ENCODE results near the gene C9orf85. TPM values are rescaled to one million over a fixed set of nuclear protein-coding genes. Genes with fewer than 3 reads are reported as not detected.
"Not testable (repeated sequence)": the region's sequence is repeated elsewhere in the genome, so short reads cannot be mapped to it uniquely, and the experiment has no call there.

The C9orf85 gene
- polyA plus RNA-seq, 10 donors, result 17.4 to 26.4 (median 20.6) TPM

- DNase-seq, result no peak
Measured at GRCh38 chr9:71990466-71990865, 79.0 kb downstream of the C9orf85 start.

DNA sequence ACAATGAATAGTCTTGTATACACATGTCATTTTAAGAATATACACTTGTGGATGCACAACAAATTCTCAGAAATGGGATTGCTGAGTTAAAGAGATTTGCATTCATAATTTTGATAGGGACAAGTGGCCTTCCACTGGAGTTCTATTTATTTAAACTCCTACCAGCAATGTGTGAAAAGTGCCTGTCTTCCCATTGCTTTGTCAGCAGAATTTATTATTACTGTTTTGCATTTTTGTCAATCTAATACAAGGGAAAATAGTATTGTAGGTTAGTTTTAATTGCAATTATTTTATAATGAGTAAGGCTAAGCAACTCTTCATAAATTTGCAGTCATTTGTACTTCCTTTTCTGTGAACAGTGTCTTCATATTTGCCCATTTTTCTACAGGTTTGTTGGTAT is 94.0 kb downstream of the C9orf85 start:
- no peak for DNase-seq

GRCh38 chr9:72006501-72006900 is 95.1 kb downstream of the C9orf85 start:
- no peak for DNase-seq

DNA sequence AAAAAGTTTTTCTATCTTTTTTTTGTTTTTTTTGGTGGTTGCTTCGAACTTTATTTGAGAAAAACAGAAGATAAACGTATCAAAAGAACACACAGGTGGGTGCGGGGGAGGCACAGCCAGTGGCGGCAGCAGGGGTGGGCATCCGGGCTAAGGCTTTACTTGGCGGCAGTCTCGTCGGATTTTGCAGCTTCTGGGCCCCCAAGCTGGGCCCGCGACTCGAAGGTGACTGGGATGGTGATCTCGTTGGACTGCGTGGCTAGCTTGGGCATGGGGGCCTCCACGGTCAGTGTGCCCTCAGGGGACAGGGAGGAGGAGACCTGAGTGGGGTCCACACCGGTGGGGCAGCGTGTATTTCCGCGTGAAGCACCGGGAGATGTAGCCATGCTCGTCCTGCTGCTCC is 96.3 kb downstream of the C9orf85 start:
- not testable (repeated sequence) for DNase-seq

GRCh38 chr9:72012646-72013045 is 101.2 kb downstream of the C9orf85 start:
- DNase-seq, result no peak

- no peak for DNase-seq
Measured at GRCh38 chr9:72013292-72013760, 101.9 kb downstream of the C9orf85 start.

GRCh38 chr9:72022841-72023240 is 111.4 kb downstream of the C9orf85 start:
- peak in 1 of 3 donors; percentile 54 for DNase-seq

Other genes with a start within 250 kb of the C9orf85 start
- 10 to 100 TPM; 23.2 to 41.3 (median 28.5) TPM for gene CEMIP2, start 143.1 kb upstream of the C9orf85 start, polyA plus RNA-seq (ENCODE audit: insufficient read length in 10 of 10)
- gene ABHD17B, start 446 bp upstream of the C9orf85 start, polyA plus RNA-seq (ENCODE audit: insufficient read length in 10 of 10), result 10 to 100 TPM; 21.4 to 34.7 (median 25.9) TPM
- not detected for gene C9orf57, start 149.0 kb downstream of the C9orf85 start, polyA plus RNA-seq (ENCODE audit: insufficient read length in 10 of 10)
- gene GDA, start 237.8 kb downstream of the C9orf85 start, polyA plus RNA-seq (ENCODE audit: insufficient read length in 10 of 10), result under 1 TPM; 0.16 to 0.90 (median 0.34) TPM

Measured in muscle of back (tissue), 11 donors.